NCI-H524 (cell line): ENCODE results near the gene MED4.

Experiments
- DNase-seq, 2 experiments: peaks; one replicate each; lab custom pipeline; 2025; lab: John Stamatoyannopoulos, UW

Gene MED4

DNA sequence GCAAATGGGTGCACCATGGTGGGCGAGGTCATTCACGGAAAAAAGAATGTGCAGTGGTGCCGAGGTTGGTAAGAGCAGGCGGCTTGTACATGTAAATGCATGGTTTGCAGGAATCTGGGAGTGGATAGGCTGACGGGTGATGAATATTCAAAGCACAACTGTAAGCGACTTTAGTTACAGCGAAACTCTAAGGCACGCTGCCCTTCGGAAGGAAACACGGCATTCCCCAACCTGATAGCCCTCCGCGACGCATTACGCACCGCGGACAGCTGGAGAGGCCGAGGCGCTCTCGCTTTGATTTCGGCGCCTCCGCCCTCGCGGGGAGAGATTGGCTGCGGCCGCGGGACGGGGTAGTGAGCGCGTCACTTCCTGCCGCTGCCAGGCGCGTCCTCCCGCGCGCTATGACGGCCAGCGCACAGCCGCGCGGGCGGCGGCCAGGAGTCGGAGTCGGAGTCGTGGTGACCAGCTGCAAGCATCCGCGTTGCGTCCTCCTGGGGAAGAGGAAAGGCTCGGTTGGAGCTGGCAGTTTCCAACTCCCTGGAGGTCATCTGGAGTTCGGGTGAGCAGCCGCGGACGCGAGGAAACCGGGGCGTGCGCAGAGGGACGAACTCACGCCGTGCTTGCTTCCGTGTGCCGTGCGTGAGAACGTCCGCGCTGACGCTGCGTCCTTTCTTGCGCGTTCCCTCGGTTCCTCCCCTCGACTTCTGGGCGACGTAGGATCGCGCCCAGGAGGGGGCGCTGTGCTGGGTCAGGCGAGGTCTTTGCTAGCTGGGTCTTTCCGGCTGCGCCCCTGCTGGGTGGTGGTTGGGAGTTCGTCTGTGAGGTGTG lies 57.3 kb downstream of the MED4 start, which contains the start of gene NUDT15:
Gene NUDT15 (plus strand): TSS at position 381 of the 828 bp plus-strand sequence. CDS start 21 bp downstream, at position 402.
- DNase-seq: peak; percentile 89 to 95

DNA sequence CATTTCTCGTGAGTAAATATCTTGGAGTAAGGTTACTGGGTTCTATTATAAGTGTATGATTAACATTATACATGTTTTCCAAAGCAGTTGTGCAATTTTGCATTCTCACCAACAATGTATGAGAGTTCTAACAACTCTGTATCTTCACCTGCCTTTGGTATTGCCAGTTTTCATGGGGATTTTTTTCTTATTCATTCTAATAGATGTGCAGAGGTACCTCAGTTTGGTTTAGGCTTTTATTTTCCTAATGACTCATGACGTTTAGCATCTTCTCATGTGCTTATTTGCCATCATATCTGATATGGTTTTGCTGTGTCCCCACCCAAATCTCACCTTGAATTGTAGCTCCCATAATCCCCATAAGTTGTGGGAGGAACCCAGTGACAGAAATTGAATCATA lies 65.0 kb downstream of the MED4 start:
- DNase-seq: no peak

DNA sequence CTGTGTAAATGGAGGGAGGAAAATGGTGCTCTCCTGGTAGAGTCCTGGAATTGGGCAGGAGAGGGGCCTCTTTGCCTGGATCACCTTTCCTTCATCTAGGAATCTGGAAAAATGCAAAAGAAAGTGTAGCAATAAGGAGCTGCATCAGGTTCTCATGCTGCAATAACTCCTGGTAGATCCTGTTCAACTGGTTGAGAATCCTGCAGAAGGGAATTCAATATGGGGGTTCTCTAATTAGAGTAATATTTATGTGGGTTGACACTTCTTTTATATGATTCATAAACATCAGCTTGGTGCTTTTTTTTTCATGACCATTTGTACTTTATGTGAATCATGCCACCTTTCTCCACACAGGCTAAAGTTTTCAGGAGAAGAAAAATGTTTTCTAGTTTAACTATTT lies 66.8 kb downstream of the MED4 start:
- no peak for DNase-seq
